ENCODE measurements around the gene OSBPL10. TPM values are rescaled to one million over a fixed set of nuclear protein-coding genes. Genes with fewer than 3 reads are reported as not detected.

OSBPL10 gene
- total and polyA plus RNA-seq, 2 of the 8 experiments (the other 6 are each of a cell fraction or from before 2014, with no cell fraction given), result 26.2 to 86.7 TPM

GRCh38 chr3:31670722-31671121 lies 310.3 kb downstream of the OSBPL10 start:
- no peak overlapping the region for H4K8ac ChIP-seq (ENCODE audit: extremely low read depth, insufficient read depth, low read length)
- CTCF ChIA-PET (ENCODE audit: partially characterized antibody), result interaction anchor here (1.1 kb wide), 1 partner anchor 98 kb away, joined by 3 read pairs; no protein-coding TSS in a partner anchor
- WGBS, 2 experiments (ENCODE audit: extremely low coverage in 1 of 2, insufficient coverage in 1 of 2, insufficient read length in 1 of 2, insufficient replicate concordance in 2 of 2, low coverage in 1 of 2, low lambda C conversion rate in 2 of 2, missing lambda C conversion rate in 1 of 2), result 90% methylated on average over 9 of the region's 9 CpGs; no CpG with 5 or more reads in 1 of the 2 experiments

More at GRCh38 chr3:31670722-31671121, 310.3 kb downstream of the OSBPL10 start:
- DNase-seq (ENCODE audit: low read depth in 1 of 2, low spot score in 2 of 2) (no peak), FAIRE-seq (no peak)
- no peak overlapping the region for H4K5ac ChIP-seq (ENCODE audit: insufficient read length, low read depth, low read length)
- no peak overlapping the region for H2BK15ac ChIP-seq (ENCODE audit: low read length)
- H3K9ac ChIP-seq (replicated peaks in 1 of 4; ENCODE audit: extremely low read depth in 1 of 4, low read depth in 3 of 4, low read length in 3 of 4), result no peak overlapping the region
- no peaks in the 10 kb centered on the region for H3K23me2 ChIP-seq (ENCODE audit: low read depth, low read length)
- no peak overlapping the region for H2BK20ac ChIP-seq (ENCODE audit: low read length)
- H3K4me3 ChIP-seq (ENCODE audit: extremely low read depth in 1 of 4, insufficient read depth in 2 of 4, low read depth in 3 of 4, low read length in 4 of 4), result no peak overlapping the region
- no peaks in the 10 kb centered on the region for H3K79me2 ChIP-seq (ENCODE audit: control insufficient read depth in 1 of 2, insufficient read depth in 2 of 2, low read length in 2 of 2)
- no peaks in the 10 kb centered on the region for H3K27me3 ChIP-seq (replicated peaks in 1 of 4; ENCODE audit: control insufficient read depth in 3 of 4, extremely low read depth in 1 of 4, insufficient read depth in 3 of 4, low read length in 3 of 4)
- H2BK120ac ChIP-seq (replicated peaks; ENCODE audit: low read depth, low read length), result no peak overlapping the region
- no peak overlapping the region for H3K14ac ChIP-seq (ENCODE audit: insufficient read length)
- peaks cover 0 to 2% of the 10 kb centered on the region in 2 experiments for H4K20me1 ChIP-seq (replicated peaks in 1 of 2; ENCODE audit: control insufficient read depth in 1 of 2, insufficient read depth in 2 of 2, low read length in 2 of 2)
- H4K91ac ChIP-seq (replicated peaks; ENCODE audit: insufficient read length, low read length), result no peak overlapping the region
- no peaks in the 10 kb centered on the region; the same call in 1 of the 2 replicates for H3K79me1 ChIP-seq (ENCODE audit: low read depth, low read length)
- H2BK5ac ChIP-seq (ENCODE audit: low read depth, low read length), result no peak overlapping the region
- no peaks in the 10 kb centered on the region for H3K9me3 ChIP-seq (ENCODE audit: insufficient read depth in 2 of 2, low read depth in 1 of 2, low read length in 1 of 2)
- H3K27ac ChIP-seq (ENCODE audit: low read depth, low read length), result no peak overlapping the region
- no peaks in the 10 kb centered on the region for H3K4me1 ChIP-seq (replicated peaks in 1 of 4; ENCODE audit: control insufficient read depth in 3 of 4, insufficient read depth in 4 of 4, low read length in 3 of 4)
- no peak overlapping the region for H3K23ac ChIP-seq (ENCODE audit: insufficient read length)
- no peak overlapping the region for H2BK12ac ChIP-seq (ENCODE audit: low read depth, low read length)
- no peak overlapping the region for H3K18ac ChIP-seq (ENCODE audit: extremely low read depth, low read length)
- no peak overlapping the region for H3K56ac ChIP-seq (replicated peaks; ENCODE audit: insufficient read length, low read depth, low read length)
- no peak for TF ChIP-seq CREB1 (IDR thresholded peaks at IDR 0.05)
- no peak for TF ChIP-seq RXRA (IDR thresholded peaks at IDR 0.05; ENCODE audit: insufficient read depth, low read depth, low read length)
- TF ChIP-seq CTBP2 (IDR thresholded peaks at IDR 0.05; ENCODE audit: borderline replicate concordance, insufficient read depth, insufficient read length, low read length), result no peak
- TF ChIP-seq RBBP5 (IDR thresholded peaks at IDR 0.05; ENCODE audit: borderline replicate concordance, low read depth, low read length), result no peak
- TF ChIP-seq SIRT6 (IDR thresholded peaks at IDR 0.05; ENCODE audit: low read length), result no peak
- no peak for TF ChIP-seq BRCA1 (IDR thresholded peaks at IDR 0.05; ENCODE audit: low read depth, low read length)
- no peak for TF ChIP-seq POLR2AphosphoS5 (IDR thresholded peaks at IDR 0.05; ENCODE audit: low read depth, low read length)
- no peak for TF ChIP-seq SIN3A (conservative IDR thresholded peaks at IDR 0.05 in 1 of 2, IDR thresholded peaks at IDR 0.05 in 1 of 2; ENCODE audit: low read depth in 1 of 2, low read length in 2 of 2)
- H2AFZ ChIP-seq (ENCODE audit: low read length), result no peak overlapping the region
- peaks cover 0 to 13% (median 6%) of the 10 kb centered on the region in 4 experiments; a peak in 5 of 8 replicates for H3K36me3 ChIP-seq (ENCODE audit: control insufficient read depth in 2 of 4, insufficient read depth in 4 of 4, low read length in 3 of 4)
- POLR2A ChIA-PET (ENCODE audit: partially characterized antibody), result interaction anchor here (0.9 kb wide), 1 partner anchor 9 kb away, joined by 3 read pairs; no protein-coding TSS in a partner anchor
- H3K4ac ChIP-seq (replicated peaks; ENCODE audit: insufficient read length, low read depth, low read length), result no peak overlapping the region
- no peak overlapping the region for H2AK5ac ChIP-seq (ENCODE audit: low read depth, low read length)
- H3K4me2 ChIP-seq (ENCODE audit: insufficient read depth in 1 of 2, low read depth in 2 of 2, low read length in 2 of 2), result no peak overlapping the region
